ENCODE data around the gene NOS3. TPM values are rescaled to one million over a fixed set of nuclear protein-coding genes. Genes with fewer than 3 reads are reported as not detected.

NOS3 gene
- total and polyA plus RNA-seq, 9 of the 15 experiments (the other 6 are each of a cell fraction or from before 2014, with no cell fraction given), result 1.1 to 121 (median 23.6) TPM

- TF ChIP-seq RBM14 (IDR thresholded peaks at IDR 0.05; ENCODE audit: borderline replicate concordance, insufficient read depth, low read depth, low read length) (0 out of 2 replicates have a peak, but pooled peaks have one; percentile 50), RFX1 (IDR thresholded peaks at IDR 0.05) (no peak), ETV1 (tag; conservative IDR thresholded peaks at IDR 0.05; ENCODE audit: low read depth) (no peak), AFF4 (CRISPR knock-in tag; IDR thresholded peaks at IDR 0.05) (peak; percentile 21; the same call in 1 of the 2 replicates), ARID1B (IDR thresholded peaks at IDR 0.05) (no peak), GABPB1 (CRISPR knock-in tag; IDR thresholded peaks at IDR 0.05) (0 out of 2 replicates have a peak, but pooled peaks have one; percentile 12), ZBED1 (IDR thresholded peaks at IDR 0.05) (0 out of 2 replicates have a peak, but pooled peaks have one; percentile 33), NCOA4 (IDR thresholded peaks at IDR 0.05; ENCODE audit: partially characterized antibody) (peak; percentile 52), MTA2 (IDR thresholded peaks at IDR 0.05; ENCODE audit: low read depth) (no peak), CHD1 (IDR thresholded peaks at IDR 0.05; ENCODE audit: low read length) (peak; percentile 45), TCF7 (IDR thresholded peaks at IDR 0.05; ENCODE audit: borderline replicate concordance) (no peak), ZNF316 (IDR thresholded peaks at IDR 0.05) (0 out of 2 replicates have a peak, but pooled peaks have one; percentile 14), HDAC1 (IDR thresholded peaks at IDR 0.05) (peak in 1 of 2 experiments; percentile 61; a peak in 1 of 4 replicates)
Observed at GRCh38 chr7:151061213-151062110, 70.6 kb downstream of the NOS3 start (continued).

All from K562 (cell line).